Neural cell (in vitro differentiated cells): Measurements from ENCODE around the gene TNS3.

Source experiments
- EP300 ChIP-seq: fragments of 450-650 bp; conservative IDR thresholded peaks from 2 replicates; pipeline ENCODE4 v1.6.1; 2014; ENCODE audit warnings: antibody characterized with exemption, mild to moderate bottlenecking, moderate library complexity; ENCODE audit not compliant: poor library complexity, severe bottlenecking
- EZH2 ChIP-seq: fragments of 200-600, 300-800 bp; shearing (Covaris generic), sonication (generic); IDR thresholded peaks from 2 replicates; pipeline ENCODE4 v1.6.1; 2014; ENCODE audit warnings: antibody characterized with exemption, low read length, borderline replicate concordance, mild to moderate bottlenecking; ENCODE audit not compliant: insufficient read depth, poor library complexity, severe bottlenecking
- RAD21 ChIP-seq: fragments of 450-650 bp; conservative IDR thresholded peaks from 2 replicates; pipeline ENCODE4 v1.6.1; 2014; ENCODE audit warnings: antibody characterized with exemption, mild to moderate bottlenecking, moderate library complexity
- SMC3 ChIP-seq: fragments of 450-650 bp; conservative IDR thresholded peaks from 2 replicates; pipeline ENCODE4 v1.6.1; 2014; ENCODE audit warnings: antibody characterized with exemption, mild to moderate bottlenecking, moderate library complexity; ENCODE audit not compliant: poor library complexity
- TAF1 ChIP-seq: IDR thresholded peaks from 2 replicates; pipeline ENCODE4 v1.6.1; 2012; ENCODE audit warnings: low read depth
- TF ChIP-seq, protein P1 (sequence below): fragments of 450-650 bp; IDR thresholded peaks from 2 replicates; pipeline ENCODE4 v1.5.1; 2014; ENCODE audit warnings: antibody characterized with exemption, mild to moderate bottlenecking, moderate library complexity; ENCODE audit not compliant: poor library complexity, severe bottlenecking
- TF ChIP-seq, protein P2 (sequence below): IDR thresholded peaks from 2 replicates; pipeline ENCODE4 v1.6.1; 2012; ENCODE audit warnings: borderline replicate concordance

DNA sequence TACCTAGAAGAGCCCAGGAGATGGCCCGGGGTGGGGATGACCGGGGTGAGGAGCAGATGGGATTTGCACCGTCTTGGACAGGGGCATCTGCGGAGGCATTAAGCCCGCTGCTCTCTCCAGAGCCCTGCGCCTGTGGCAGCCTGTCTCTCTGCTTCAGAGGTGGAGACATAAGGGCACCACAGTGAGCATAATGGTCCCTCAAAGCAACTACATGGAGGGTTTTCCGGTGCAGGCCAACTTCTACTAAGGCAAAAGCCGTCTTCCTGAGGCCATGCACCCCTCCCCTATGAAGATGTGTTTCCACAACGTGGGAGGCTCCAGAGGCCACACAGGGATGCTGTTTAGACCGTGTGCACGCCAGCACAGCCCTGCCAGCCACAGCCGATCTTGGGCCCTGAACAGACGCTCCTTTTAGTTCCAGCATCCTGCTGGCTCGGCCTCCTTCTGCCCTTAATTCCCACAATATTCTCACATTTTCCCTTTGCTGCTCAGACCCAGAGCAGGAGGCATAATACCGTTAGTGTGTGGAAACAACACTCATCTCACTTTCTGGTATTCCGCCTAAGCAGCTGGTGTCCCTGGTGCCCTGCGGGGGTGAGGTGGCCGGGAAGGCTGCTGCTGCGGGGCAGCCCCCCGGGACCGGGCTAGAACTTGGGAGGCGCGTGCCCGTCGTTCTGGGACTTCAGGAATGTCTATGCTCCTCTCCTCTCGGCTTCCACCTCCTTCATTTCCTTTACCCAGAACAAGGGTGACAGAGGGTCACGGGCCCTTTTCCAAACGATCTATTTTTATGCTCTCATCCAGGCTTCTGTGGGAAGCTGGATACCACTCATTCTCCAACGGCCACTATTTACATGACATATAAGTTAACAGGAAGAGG lies 266.9 kb downstream of the TNS3 start:
- TF ChIP-seq, protein P1, sequence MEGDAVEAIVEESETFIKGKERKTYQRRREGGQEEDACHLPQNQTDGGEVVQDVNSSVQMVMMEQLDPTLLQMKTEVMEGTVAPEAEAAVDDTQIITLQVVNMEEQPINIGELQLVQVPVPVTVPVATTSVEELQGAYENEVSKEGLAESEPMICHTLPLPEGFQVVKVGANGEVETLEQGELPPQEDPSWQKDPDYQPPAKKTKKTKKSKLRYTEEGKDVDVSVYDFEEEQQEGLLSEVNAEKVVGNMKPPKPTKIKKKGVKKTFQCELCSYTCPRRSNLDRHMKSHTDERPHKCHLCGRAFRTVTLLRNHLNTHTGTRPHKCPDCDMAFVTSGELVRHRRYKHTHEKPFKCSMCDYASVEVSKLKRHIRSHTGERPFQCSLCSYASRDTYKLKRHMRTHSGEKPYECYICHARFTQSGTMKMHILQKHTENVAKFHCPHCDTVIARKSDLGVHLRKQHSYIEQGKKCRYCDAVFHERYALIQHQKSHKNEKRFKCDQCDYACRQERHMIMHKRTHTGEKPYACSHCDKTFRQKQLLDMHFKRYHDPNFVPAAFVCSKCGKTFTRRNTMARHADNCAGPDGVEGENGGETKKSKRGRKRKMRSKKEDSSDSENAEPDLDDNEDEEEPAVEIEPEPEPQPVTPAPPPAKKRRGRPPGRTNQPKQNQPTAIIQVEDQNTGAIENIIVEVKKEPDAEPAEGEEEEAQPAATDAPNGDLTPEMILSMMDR = no peak
- TF ChIP-seq, protein P2, sequence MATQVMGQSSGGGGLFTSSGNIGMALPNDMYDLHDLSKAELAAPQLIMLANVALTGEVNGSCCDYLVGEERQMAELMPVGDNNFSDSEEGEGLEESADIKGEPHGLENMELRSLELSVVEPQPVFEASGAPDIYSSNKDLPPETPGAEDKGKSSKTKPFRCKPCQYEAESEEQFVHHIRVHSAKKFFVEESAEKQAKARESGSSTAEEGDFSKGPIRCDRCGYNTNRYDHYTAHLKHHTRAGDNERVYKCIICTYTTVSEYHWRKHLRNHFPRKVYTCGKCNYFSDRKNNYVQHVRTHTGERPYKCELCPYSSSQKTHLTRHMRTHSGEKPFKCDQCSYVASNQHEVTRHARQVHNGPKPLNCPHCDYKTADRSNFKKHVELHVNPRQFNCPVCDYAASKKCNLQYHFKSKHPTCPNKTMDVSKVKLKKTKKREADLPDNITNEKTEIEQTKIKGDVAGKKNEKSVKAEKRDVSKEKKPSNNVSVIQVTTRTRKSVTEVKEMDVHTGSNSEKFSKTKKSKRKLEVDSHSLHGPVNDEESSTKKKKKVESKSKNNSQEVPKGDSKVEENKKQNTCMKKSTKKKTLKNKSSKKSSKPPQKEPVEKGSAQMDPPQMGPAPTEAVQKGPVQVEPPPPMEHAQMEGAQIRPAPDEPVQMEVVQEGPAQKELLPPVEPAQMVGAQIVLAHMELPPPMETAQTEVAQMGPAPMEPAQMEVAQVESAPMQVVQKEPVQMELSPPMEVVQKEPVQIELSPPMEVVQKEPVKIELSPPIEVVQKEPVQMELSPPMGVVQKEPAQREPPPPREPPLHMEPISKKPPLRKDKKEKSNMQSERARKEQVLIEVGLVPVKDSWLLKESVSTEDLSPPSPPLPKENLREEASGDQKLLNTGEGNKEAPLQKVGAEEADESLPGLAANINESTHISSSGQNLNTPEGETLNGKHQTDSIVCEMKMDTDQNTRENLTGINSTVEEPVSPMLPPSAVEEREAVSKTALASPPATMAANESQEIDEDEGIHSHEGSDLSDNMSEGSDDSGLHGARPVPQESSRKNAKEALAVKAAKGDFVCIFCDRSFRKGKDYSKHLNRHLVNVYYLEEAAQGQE = no peak
- TF ChIP-seq TAF1 (no peak), SMC3 (no peak), EZH2 (no peak), EP300 (no peak), RAD21 (no peak)
